Raji (cell line): Measurements from ENCODE around the gene APC.

Source experiments
- POLR2A ChIP-seq: IDR thresholded peaks from 2 replicates; pipeline ENCODE4 v1.6.1; 2011; ENCODE audit warnings: low read depth, low read length, control low read depth; ENCODE audit not compliant: insufficient read depth

APC gene

DNA sequence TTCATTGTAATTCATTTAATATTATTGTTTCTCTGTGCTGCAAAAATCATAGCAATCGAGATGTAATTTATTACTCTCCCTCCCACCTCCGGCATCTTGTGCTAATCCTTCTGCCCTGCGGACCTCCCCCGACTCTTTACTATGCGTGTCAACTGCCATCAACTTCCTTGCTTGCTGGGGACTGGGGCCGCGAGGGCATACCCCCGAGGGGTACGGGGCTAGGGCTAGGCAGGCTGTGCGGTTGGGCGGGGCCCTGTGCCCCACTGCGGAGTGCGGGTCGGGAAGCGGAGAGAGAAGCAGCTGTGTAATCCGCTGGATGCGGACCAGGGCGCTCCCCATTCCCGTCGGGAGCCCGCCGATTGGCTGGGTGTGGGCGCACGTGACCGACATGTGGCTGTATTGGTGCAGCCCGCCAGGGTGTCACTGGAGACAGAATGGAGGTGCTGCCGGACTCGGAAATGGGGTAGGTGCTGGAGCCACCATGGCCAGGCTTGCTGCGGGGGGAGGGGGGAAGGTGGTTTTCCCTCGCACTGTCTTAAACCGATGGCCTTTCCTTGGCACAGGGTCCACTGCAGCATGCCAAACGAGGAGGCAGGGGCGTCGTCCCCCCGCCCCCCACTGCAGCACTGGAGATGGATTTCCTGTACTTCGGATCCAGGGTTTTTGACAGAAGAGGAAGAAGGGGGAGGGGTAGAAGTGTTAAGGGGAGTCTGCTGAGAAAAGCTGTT is at the start of gene APC:
APC (plus strand) TSS at position 423 of the 728 bp plus-strand sequence. CDS start 17,006 bp downstream, outside the sequence.
- TF ChIP-seq POLR2A: peak; percentile 58; the same call in 1 of the 2 replicates

DNA sequence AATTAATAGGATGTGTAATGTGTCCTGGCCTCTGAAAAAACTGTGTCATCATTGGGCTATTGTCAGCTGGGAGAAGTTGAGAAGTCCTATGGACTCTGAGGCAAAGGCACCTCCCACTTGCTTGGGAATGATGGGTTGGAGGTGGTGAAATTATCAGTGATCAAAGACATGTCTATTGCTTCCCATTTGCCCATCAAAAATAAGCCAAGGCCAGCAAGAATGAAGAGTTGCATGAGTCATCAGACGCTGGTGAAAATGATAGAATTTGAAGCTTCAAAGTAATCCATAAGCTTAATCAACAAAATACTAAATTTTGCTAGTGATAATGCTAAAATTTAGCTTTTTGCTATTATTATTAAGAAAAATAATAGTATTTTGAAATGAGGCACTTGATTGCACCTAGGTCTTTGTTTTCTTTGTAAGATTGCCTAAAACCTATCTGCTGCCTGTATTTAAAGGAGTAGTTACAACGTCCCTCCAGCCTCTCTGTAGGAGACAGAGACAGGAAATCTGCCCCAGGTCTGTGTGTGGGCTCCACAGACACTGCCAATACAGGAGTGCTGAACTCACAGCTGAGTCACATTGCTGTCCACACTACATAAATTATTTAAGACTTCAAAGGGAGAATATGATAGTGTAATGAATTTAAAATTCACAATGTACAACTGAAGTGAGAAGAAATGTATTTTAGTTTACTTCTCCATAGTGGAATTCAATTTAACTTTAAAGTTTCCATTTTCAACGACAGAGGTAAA is 48.4 kb upstream of the APC start:
- no peak for TF ChIP-seq POLR2A

DNA sequence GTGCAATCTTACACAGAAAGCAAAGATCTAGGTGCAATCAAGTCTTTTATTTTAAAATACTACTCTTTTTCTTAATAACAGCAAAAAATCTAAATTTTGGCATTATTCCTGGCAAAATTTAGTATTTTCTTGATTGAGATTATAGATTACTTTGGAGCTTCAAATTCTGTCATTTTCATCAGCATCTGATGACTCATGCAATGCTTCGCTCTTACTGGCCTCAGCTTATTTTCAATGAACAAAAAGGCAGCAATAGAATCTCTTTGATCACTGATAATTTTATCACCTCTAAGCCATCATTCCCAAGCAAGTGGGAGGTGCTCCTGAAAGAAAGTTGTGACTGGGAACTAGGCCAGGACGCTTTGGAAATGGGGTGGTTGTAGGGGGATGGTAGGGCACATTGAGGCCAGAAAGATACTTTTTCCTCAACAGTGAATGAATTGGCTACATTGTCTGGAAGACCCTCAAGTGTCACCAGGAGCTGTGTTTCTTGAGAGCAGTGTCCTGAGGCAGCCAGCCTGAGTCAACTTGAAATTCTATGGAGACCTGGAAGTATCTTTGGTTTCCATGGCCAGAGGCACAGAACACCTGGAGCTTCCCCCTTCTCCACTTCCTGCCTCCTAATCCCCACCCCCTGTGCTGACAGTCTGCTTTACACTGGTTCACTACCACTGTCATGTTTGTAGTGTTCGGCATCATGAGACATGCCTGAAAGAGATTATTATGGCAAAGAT is 46.9 kb upstream of the APC start:
- TF ChIP-seq POLR2A: no peak

DNA sequence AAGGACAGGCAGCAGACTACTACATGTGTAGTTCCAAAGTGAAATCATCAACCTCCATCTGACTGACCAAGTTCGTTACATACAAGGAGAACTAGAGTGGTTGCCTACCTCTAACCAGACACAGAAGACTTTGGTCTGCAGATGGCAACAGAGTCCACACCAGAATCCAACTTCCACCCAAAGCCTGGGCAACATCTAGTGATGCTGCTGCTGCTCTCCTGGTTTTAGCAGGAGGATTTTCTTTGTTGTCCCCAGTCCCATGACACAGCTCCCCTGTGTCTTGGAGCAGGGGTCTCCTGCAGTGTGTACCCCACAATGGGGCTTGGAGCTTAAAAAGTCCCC is 46.4 kb upstream of the APC start:
- no peak for TF ChIP-seq POLR2A

DNA sequence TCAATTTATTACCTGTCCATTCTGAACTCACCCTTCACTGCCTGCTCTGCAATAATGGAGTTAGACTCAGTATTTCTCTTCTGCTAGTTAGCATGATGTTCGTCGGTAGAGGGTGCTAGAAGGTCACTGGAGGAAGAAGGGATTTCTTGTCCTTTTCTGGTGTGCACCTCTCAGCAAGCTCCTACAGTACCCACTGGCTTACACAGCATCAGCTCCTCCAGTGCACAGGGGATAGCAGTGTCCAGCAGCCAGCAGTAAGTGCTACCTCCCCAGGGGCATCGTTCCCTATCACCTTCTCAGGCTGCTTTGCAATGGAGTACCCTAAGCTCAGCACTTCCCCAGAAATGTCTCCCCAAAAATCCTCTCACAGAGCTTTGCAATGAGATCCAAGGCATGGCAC is 45.9 kb upstream of the APC start:
- no peak for TF ChIP-seq POLR2A

DNA sequence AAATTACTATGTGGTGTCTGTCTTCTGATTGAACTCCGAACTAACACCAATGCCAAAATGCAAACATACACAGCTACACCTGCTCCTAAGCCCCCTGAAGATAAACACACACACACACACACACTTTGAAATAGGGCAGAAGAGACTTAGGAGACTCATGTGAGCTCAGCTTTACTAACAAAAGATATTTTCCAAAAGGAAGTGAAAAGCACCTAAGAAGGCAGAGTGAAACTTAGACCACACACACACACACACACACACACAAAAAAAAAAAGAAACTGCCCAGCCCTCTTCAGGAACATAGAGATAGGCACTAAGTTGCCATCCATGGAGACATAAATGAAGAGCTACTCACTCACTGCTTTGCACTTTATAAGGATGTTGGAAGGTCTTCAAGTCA is 45.2 kb upstream of the APC start:
- no peak for TF ChIP-seq POLR2A

DNA sequence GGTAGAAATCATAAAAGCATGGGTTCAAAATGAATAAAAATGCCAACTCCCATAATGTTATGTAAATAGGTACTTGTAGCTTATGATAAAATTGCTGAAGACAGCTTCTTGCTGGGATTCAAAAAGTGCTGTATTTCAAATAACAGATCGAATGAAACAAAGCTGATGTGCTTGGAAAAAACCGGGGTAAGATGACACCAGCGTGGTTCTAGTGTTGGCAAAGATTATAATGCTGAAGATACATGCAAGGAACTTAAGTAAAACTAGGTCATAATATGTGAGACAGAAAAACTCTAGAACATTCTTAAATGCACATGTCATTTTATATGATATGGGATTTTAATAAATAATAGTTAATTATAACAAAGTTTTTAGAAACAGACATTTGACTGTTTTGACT is 44.4 kb upstream of the APC start:
- TF ChIP-seq POLR2A: no peak

DNA sequence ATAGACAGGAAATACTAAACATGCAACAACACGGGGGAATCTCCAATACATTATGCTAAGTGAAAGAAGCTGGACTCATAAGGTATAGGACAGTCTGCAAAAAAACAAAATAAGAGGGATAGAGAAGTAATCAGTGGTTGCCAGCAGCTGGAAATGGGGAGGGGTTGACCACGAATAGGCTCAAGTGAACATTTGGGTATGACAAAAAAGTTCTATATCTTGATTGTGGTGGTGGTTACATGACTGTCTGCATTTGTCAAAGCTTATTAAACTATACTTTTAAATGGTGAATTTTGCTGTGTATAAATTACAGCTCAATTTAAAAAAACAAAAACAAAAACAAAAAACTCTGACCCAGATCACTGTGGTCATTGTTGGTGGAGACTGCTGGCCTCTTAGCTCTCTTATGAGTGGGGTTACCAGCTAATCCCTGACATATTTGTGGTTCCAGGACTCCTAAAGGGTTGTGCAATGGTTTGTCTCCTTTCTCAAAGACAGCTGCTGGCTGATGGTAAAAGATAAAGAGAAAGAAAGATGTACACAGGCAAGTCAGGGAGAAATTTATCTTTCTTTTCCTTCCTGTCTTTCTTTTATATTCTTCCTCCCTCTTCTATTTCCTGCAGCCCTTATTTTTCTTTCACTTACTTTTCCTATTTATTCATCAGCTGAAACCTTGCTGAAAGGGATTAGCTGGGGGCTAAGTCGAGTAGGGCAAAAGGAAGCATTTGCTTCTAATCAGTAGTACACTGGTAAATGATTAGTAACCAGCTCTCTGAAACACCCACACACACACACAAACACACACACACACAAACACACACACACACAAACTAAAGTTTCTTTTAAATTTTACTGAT is 42.6 kb upstream of the APC start:
- no peak for TF ChIP-seq POLR2A

DNA sequence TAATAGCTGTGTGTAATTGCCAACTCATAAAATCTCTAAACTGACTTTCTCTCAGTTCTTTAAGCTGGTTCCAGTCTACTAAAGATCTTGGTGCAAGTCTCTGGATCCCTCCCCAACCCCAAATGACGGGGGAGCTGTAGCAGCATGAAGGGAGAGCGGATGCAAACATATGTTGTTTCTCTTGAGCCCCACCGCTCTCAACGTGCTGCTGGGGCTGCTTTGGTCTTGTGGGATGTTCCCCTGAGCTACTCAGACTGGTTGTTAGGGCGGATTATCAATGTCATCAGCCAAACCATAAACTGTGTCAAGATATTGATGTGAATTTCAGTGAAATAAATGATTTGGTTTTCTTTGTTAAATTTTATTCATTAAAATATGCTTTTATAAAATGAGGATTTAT is 40.9 kb upstream of the APC start:
- TF ChIP-seq POLR2A: no peak

DNA sequence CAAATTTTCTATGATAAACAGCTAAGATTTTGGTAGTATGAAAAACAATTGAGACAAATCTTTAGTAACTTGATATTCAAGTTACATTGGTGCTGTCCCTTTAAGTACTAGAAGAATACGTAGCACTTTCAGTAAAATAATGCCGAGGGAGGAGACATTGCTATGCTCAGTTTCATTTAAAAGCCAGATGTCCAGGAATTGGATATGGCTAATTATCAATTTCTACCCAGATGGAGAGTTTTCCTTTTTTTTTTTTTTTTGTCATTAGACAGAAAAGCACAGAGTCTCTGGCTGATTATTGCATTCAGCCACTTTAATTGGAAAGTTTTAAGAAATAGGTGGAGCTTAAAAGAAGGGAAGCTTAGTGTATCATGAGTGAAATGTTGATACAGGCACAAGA is 40.4 kb upstream of the APC start:
- no peak for TF ChIP-seq POLR2A

DNA sequence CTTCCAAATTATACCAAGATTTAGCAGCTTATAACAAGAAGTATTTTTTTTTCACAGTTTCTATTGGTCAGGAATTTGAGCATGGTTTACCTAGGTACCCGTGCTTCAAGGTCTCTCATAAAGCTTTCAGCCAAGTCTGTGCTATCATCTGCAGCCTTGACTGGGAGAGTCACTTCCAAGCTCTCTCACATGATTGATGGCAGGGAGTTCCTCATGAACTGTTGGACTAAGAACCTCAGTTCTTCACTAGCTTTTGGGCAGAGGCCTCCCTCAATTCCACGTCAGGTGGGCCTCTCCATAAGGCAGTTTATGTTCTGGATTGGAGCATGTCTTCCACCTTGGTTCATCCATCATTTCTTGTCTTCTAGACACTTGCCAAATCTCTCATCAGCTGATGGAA is 39.9 kb upstream of the APC start:
- no peak for TF ChIP-seq POLR2A

DNA sequence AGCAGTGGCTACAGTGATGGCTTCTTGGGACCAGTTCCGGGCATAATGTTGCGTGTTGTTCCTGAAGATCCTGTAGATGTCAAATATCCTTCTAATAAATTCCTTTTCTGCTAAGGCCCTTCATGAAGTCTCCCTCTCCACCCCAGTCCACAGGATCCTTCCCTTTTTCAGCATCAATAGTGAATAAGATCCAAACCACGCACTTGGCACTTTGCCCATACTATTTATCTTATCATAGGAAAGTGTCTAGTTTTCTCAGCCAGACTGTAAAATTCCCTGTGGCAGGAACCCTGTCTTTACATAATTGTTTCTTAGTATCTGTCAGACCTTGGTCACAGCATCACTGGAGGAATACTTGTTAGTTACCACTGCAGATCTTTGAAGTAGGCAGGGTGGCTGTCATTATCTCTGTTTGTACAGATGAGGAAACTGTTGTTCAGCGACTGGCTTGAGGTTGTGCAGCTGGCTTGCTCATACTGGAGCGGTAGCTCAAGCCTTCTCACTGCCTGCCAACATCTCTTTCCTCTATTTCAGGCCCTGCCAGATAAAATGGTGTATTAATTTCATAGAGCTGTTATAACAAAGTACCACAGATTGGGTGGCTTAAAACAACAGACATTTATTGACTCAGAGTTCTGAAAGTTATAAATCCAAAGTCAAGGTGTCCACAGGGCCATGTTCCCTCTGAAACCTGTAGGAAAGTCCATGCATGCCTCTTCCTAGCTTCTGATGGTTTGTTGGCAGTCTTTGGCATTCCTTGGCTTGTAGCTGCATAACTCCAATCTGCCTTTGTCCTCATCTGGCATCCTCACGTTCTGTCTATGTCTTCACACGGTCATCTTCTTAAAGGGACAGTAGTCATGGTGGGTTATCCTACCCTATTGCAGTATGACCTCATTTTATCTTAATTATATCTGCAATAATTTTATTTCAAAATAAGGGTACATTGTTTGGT is 33.5 kb upstream of the APC start:
- TF ChIP-seq POLR2A: no peak

DNA sequence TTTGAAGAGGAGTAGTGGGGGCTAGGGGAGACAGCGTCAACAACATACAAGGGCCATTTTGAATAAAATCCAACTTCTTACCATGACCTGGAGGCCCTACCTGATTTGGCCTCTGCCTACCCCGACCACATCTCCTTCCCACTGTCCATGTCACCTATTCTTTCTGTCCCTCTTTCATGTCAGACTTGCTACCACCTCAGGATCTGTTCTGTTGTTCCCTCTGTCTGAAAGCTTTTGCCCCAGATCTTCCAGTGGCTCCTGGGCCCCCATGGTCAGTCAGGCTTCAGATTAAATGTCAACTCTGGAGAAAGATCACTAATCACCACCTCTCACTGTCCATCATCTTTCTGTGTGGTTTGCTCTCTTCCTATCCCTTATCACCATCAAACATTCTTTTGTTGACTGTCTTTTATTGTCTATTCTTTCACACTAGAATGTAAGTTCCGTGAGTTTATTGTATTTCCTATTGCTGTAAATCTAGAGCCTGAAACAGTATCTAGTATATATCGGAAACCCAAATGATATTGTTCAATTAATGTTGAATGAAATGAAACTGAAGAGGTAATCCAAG is 31.2 kb upstream of the APC start:
- TF ChIP-seq POLR2A: no peak
